ENCODE data around the gene TAC3.

The TAC3 gene

DNA sequence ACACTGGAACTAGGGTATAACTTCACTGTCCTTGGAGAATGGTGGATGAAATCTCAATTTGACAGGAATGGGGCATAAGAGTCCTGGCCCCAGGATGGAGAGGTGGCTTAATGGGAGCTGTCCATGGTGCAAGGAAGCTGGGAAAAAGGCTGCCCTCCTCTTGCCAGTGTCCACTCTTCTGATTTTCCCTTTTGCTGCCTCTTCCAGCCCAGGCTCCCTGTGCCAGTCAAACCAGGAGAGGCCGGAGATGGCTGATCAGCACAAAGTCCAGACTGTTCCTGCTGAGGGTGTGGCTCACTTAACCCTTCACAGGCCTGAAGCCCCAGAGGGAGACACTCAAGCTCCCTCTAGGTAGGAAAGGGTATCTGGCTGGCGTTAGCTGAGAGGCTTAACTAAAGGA lies 33.6 kb upstream of the TAC3 start, which contains the start of gene MYO1A:
MYO1A (minus strand) TSS at position 240 of the 400 bp plus-strand sequence. CDS start 1,806 bp downstream, outside the sequence.
- DNase-seq, result peak; percentile 24
- WGBS, result 51% methylated on average over 2 of the region's 2 CpGs
- Histone ChIP-seq H3K4ac (ENCODE audit: low read depth in 1 of 2, low read length in 2 of 2) (no peak within 1 kb of the TSS), H4K8ac (ENCODE audit: low read length) (no peak within 1 kb of the TSS), H3K4me3 (ENCODE audit: insufficient read depth in 1 of 2, low read depth in 1 of 2, low read length in 2 of 2) (no peak within 1 kb of the TSS), H3K4me1 (ENCODE audit: control insufficient read depth, insufficient read depth, low read depth, low read length) (peaks cover 6% of the 10 kb centered on the region), H3K9me3 (ENCODE audit: control insufficient read depth, low read length) (no peaks in the 10 kb centered on the region), H2BK5ac (ENCODE audit: low read depth, low read length, poor library complexity, severe bottlenecking) (no peak within 1 kb of the TSS), H3K9ac (ENCODE audit: low read length) (no peak within 1 kb of the TSS), H2BK12ac (ENCODE audit: low read length in 2 of 2) (no peak within 1 kb of the TSS), H3K79me1 (replicated peaks; ENCODE audit: low read length, poor library complexity, severe bottlenecking) (no peaks in the 10 kb centered on the region), H3K27ac (ENCODE audit: low read length, poor library complexity, severe bottlenecking) (no peak within 1 kb of the TSS), H2AFZ (ENCODE audit: low read depth, low read length) (no peak within 1 kb of the TSS), H4K91ac (ENCODE audit: low read length) (no peak within 1 kb of the TSS), H3K27me3 (ENCODE audit: control insufficient read depth in 1 of 2, insufficient read depth in 1 of 2, low read length in 2 of 2) (peaks cover 24 to 66% of the 10 kb centered on the region in 2 experiments), H2BK120ac (ENCODE audit: low read depth, low read length) (no peak within 1 kb of the TSS), H3K23ac (ENCODE audit: low read length in 2 of 2) (no peak within 1 kb of the TSS), H3K18ac (ENCODE audit: low read depth in 1 of 2, low read length in 2 of 2) (no peak within 1 kb of the TSS), H3K4me2 (ENCODE audit: low read length, poor library complexity, severe bottlenecking) (no peak within 1 kb of the TSS), H3K36me3 (ENCODE audit: control insufficient read depth in 1 of 2, insufficient read depth in 2 of 2, low read depth in 1 of 2, low read length in 2 of 2) (no peaks in the 10 kb centered on the region), H3K14ac (ENCODE audit: low read length in 2 of 2) (no peak within 1 kb of the TSS), H2AK5ac (ENCODE audit: low read length, severe bottlenecking) (no peak within 1 kb of the TSS), H2BK15ac (ENCODE audit: low read depth, poor library complexity, severe bottlenecking) (no peak within 1 kb of the TSS)

GRCh38 chr12:57049119-57049446 lies 32.8 kb upstream of the TAC3 start:
- Histone ChIP-seq H3K9me3 (ENCODE audit: control insufficient read depth, low read length) (no peaks in the 10 kb centered on the region), H2AFZ (ENCODE audit: low read depth, low read length) (no peak overlapping the region), H3K9ac (ENCODE audit: low read length) (no peak overlapping the region), H3K27me3 (ENCODE audit: control insufficient read depth in 1 of 2, insufficient read depth in 1 of 2, low read length in 2 of 2) (peaks cover 27 to 74% of the 10 kb centered on the region in 2 experiments), H3K14ac (ENCODE audit: low read length in 2 of 2) (no peak overlapping the region), H3K4me3 (ENCODE audit: insufficient read depth in 1 of 2, low read depth in 1 of 2, low read length in 2 of 2) (no peak overlapping the region), H2BK12ac (ENCODE audit: low read length in 2 of 2) (no peak overlapping the region), H2BK15ac (ENCODE audit: low read depth, poor library complexity, severe bottlenecking) (no peak overlapping the region), H3K27ac (ENCODE audit: low read length, poor library complexity, severe bottlenecking) (no peak overlapping the region), H3K36me3 (ENCODE audit: control insufficient read depth in 1 of 2, insufficient read depth in 2 of 2, low read depth in 1 of 2, low read length in 2 of 2) (no peaks in the 10 kb centered on the region), H3K79me1 (replicated peaks; ENCODE audit: low read length, poor library complexity, severe bottlenecking) (no peaks in the 10 kb centered on the region), H3K4me2 (ENCODE audit: low read length, poor library complexity, severe bottlenecking) (no peak overlapping the region), H3K18ac (ENCODE audit: low read depth in 1 of 2, low read length in 2 of 2) (no peak overlapping the region), H4K8ac (ENCODE audit: low read length) (no peak overlapping the region), H2BK120ac (ENCODE audit: low read depth, low read length) (no peak overlapping the region), H3K4me1 (ENCODE audit: control insufficient read depth, insufficient read depth, low read depth, low read length) (peaks cover 6% of the 10 kb centered on the region), H4K91ac (ENCODE audit: low read length) (no peak overlapping the region), H3K23ac (ENCODE audit: low read length in 2 of 2) (no peak overlapping the region), H3K4ac (ENCODE audit: low read depth in 1 of 2, low read length in 2 of 2) (no peak overlapping the region), H2AK5ac (ENCODE audit: low read length, severe bottlenecking) (no peak overlapping the region), H2BK5ac (ENCODE audit: low read depth, low read length, poor library complexity, severe bottlenecking) (no peak overlapping the region)
- WGBS, result 100% methylated on average over 4 of the region's 4 CpGs
- DNase-seq, result no peak

- no peaks in the 10 kb centered on the region for H3K79me1 ChIP-seq (replicated peaks; ENCODE audit: low read length, poor library complexity, severe bottlenecking)
- no peak overlapping the region for H3K23ac ChIP-seq (ENCODE audit: low read length in 2 of 2)
- H3K27ac ChIP-seq (ENCODE audit: low read length, poor library complexity, severe bottlenecking), result no peak overlapping the region
- no peak overlapping the region for H3K4ac ChIP-seq (ENCODE audit: low read depth in 1 of 2, low read length in 2 of 2)
- H2BK5ac ChIP-seq (ENCODE audit: low read depth, low read length, poor library complexity, severe bottlenecking), result no peak overlapping the region
- peaks cover 6% of the 10 kb centered on the region for H3K4me1 ChIP-seq (ENCODE audit: control insufficient read depth, insufficient read depth, low read depth, low read length)
- no peak overlapping the region for H2AFZ ChIP-seq (ENCODE audit: low read depth, low read length)
- H3K9ac ChIP-seq (ENCODE audit: low read length), result no peak overlapping the region
- no peak overlapping the region for H3K14ac ChIP-seq (ENCODE audit: low read length in 2 of 2)
- no peak overlapping the region for H2BK15ac ChIP-seq (ENCODE audit: low read depth, poor library complexity, severe bottlenecking)
- no peak overlapping the region for H3K4me3 ChIP-seq (ENCODE audit: insufficient read depth in 1 of 2, low read depth in 1 of 2, low read length in 2 of 2)
- H3K4me2 ChIP-seq (ENCODE audit: low read length, poor library complexity, severe bottlenecking), result no peak overlapping the region
- no peak overlapping the region for H2AK5ac ChIP-seq (ENCODE audit: low read length, severe bottlenecking)
- no peaks in the 10 kb centered on the region for H3K9me3 ChIP-seq (ENCODE audit: control insufficient read depth, low read length)
- H4K91ac ChIP-seq (ENCODE audit: low read length), result no peak overlapping the region
- no peak overlapping the region for H2BK120ac ChIP-seq (ENCODE audit: low read depth, low read length)
- H3K36me3 ChIP-seq (ENCODE audit: control insufficient read depth in 1 of 2, insufficient read depth in 2 of 2, low read depth in 1 of 2, low read length in 2 of 2), result no peaks in the 10 kb centered on the region
- no peak for DNase-seq
- 90% methylated on average over 1 of the region's 1 CpG for WGBS
- no peak overlapping the region for H2BK12ac ChIP-seq (ENCODE audit: low read length in 2 of 2)
- H3K27me3 ChIP-seq (ENCODE audit: control insufficient read depth in 1 of 2, insufficient read depth in 1 of 2, low read length in 2 of 2), result peaks cover 32 to 79% of the 10 kb centered on the region in 2 experiments
- no peak overlapping the region for H4K8ac ChIP-seq (ENCODE audit: low read length)
- H3K18ac ChIP-seq (ENCODE audit: low read depth in 1 of 2, low read length in 2 of 2), result no peak overlapping the region
Measured at GRCh38 chr12:57048423-57049118, 32.2 kb upstream of the TAC3 start.

DNA sequence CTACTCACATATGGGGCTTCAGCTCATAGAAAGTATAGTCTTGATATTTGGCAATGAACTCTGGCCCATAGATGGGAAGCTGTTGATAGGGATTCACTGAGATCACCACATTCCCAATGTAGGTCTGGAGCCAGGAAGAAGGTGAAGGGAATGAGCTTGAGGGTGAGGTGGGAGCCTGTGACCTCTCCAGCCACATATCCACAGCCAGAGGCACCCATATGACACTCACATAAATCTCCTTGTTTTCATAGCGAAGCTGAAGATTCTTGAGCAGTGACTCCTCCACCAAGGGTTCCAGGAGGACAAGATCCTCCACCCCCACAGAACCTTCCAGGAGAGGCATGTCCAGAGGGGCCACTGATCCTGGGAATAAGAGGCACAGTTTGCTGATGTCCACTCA lies 31.7 kb upstream of the TAC3 start:
- peaks cover 6% of the 10 kb centered on the region for H3K4me1 ChIP-seq (ENCODE audit: control insufficient read depth, insufficient read depth, low read depth, low read length)

More for the DNA sequence above, 31.7 kb upstream of the TAC3 start:
- Histone ChIP-seq H2AK5ac (ENCODE audit: low read length, severe bottlenecking) (no peak overlapping the region), H3K79me1 (replicated peaks; ENCODE audit: low read length, poor library complexity, severe bottlenecking) (no peaks in the 10 kb centered on the region), H3K4me3 (ENCODE audit: insufficient read depth in 1 of 2, low read depth in 1 of 2, low read length in 2 of 2) (no peak overlapping the region), H3K27ac (ENCODE audit: low read length, poor library complexity, severe bottlenecking) (no peak overlapping the region), H2BK12ac (ENCODE audit: low read length in 2 of 2) (no peak overlapping the region), H3K36me3 (ENCODE audit: control insufficient read depth in 1 of 2, insufficient read depth in 2 of 2, low read depth in 1 of 2, low read length in 2 of 2) (no peaks in the 10 kb centered on the region), H3K27me3 (ENCODE audit: control insufficient read depth in 1 of 2, insufficient read depth in 1 of 2, low read length in 2 of 2) (peaks cover 38 to 85% of the 10 kb centered on the region in 2 experiments), H3K14ac (ENCODE audit: low read length in 2 of 2) (no peak overlapping the region), H3K9ac (ENCODE audit: low read length) (no peak overlapping the region), H3K23ac (ENCODE audit: low read length in 2 of 2) (no peak overlapping the region), H3K4me2 (ENCODE audit: low read length, poor library complexity, severe bottlenecking) (no peak overlapping the region), H2BK120ac (ENCODE audit: low read depth, low read length) (no peak overlapping the region), H2AFZ (ENCODE audit: low read depth, low read length) (no peak overlapping the region), H3K9me3 (ENCODE audit: control insufficient read depth, low read length) (no peaks in the 10 kb centered on the region), H2BK5ac (ENCODE audit: low read depth, low read length, poor library complexity, severe bottlenecking) (no peak overlapping the region), H2BK15ac (ENCODE audit: low read depth, poor library complexity, severe bottlenecking) (no peak overlapping the region), H4K8ac (ENCODE audit: low read length) (no peak overlapping the region), H3K4ac (ENCODE audit: low read depth in 1 of 2, low read length in 2 of 2) (no peak overlapping the region), H3K18ac (ENCODE audit: low read depth in 1 of 2, low read length in 2 of 2) (no peak overlapping the region), H4K91ac (ENCODE audit: low read length) (no peak overlapping the region)
- no peak for DNase-seq
- WGBS, result 8% methylated on average over 1 of the region's 1 CpG

All from mesenchymal stem cell (in vitro differentiated cells and primary cell).